K562 treated with DMSO at 1 percent for 4 hours (cell line): ENCODE data around the gene RIMKLA. TPM values are rescaled to one million over a fixed set of nuclear protein-coding genes. Genes with fewer than 3 reads are reported as not detected.

ENCODE experiments used
- total RNA-seq: library from RNA; unstranded; fragments of 300-600 nt; gene quantifications from 2 replicates; pipeline ENCODE4 v1.2.3, GENCODE V29; 2022; ENCODE audit not compliant: insufficient read depth

The RIMKLA gene, protein sequence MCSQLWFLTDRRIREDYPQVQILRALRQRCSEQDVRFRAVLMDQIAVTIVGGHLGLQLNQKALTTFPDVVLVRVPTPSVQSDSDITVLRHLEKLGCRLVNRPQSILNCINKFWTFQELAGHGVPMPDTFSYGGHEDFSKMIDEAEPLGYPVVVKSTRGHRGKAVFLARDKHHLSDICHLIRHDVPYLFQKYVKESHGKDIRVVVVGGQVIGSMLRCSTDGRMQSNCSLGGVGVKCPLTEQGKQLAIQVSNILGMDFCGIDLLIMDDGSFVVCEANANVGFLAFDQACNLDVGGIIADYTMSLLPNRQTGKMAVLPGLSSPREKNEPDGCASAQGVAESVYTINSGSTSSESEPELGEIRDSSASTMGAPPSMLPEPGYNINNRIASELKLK
- not detected in 2 replicates for total RNA-seq

DNA sequence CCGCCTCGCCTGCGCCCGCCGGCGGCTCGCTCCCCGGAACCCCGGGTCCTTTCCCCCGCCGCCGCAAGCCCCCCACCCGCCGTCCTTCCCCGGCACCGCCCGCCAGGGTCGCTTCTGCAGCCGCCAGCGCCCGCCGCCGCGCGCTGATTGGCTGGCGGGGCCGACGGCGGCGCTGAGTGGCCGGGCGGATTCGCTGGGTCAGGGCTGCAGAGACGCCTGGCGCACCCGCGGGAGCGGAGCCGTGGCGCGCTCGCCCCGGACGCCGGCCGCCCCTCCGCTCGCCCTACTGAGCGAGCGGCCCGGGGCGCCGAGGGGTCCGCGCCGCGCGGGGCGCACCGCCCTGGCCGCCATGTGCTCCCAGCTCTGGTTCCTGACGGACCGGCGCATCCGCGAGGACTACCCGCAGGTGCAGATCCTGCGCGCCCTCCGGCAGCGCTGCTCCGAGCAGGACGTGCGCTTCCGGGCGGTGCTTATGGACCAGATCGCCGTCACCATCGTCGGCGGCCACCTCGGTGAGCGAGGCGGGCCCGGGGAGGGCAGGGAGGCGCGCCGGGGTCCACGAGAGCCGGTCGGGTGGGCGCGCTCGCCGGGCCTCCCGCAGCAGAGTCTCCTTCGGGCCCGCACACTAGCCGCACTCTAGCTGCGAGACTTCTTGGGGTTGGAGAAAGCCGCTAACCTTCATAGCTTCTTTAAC lies at the start of gene RIMKLA:
RIMKLA (plus strand) TSS at position 207 of the 694 bp plus-strand sequence; CDS start at position 350, 143 bp downstream.

GRCh38 chr1:42335050-42335808 lies 45.4 kb upstream of the RIMKLA start, which contains the start of gene FOXJ3:
TSS of gene FOXJ3 (minus strand) at chr1:42335235. CDS start at chr1:42311093, 24,142 bp downstream.

GRCh38 chr1:42456010-42456753 lies 75.6 kb downstream of the RIMKLA start, which contains the start of the genes PPCS and ZMYND12:
TSS of gene PPCS (plus strand) at chr1:42456543. CDS start at chr1:42456566, 23 bp downstream.
TSS of gene ZMYND12 (minus strand) at chr1:42456022. CDS start at chr1:42455997, 25 bp downstream.

DNA sequence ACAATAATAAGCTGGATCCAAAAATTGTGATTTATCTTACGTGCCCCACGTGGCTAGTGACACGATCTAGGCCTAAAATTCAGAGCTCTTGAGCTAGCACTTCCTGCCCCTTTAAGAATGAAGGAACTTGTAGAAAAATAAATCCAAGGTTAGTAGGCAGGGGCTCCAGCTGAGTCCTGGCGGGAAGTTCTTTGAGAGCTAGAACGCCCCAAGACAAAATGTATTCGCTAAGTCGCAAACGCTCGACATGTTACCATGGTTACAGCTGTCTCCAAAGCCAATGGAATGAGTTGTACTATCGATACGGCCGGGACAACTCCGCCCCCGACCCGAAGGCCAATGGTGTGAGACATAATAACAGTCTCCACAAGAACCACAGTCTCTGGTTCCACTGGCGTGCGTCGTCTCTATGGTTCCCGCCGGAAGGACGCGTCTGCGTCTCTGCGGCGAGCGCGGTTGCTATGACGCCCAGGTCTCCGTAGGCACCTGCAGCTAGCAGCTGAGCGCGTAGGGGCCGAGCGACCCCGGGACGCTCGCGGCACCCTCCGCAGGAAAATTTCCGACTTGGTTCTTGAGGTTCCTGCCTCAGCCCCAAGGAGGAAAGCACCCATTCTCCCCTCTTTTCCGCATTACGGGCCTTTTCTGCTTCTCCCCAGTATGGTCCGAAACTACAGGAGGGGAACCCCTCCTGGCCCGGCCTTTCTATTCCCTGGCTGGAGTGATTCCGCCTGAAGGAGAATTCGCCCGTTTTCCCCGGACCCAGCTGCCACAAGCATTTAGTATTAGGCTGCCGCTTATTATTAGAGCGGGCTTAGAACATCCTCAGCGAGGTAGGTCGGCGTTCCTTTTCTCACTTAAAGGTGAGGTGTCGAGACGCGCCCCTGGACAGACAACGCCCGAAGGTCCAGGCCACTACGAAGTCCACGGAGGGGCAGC lies 82.5 kb downstream of the RIMKLA start, which contains the start of gene CCDC30:
CCDC30 (plus strand) TSS at position 459 of the 936 bp plus-strand sequence. CDS start 17,266 bp downstream, outside the sequence.

Other genes starting within 250 kb of the RIMKLA start
- not detected in 2 replicates for gene GUCA2B, start 227.4 kb upstream of the RIMKLA start, total RNA-seq
- not detected in 2 replicates for gene GUCA2A, start 216.0 kb upstream of the RIMKLA start, total RNA-seq
- 11.7 and 15.3 TPM in 2 replicates for gene FOXJ3, start 45.6 kb upstream of the RIMKLA start, total RNA-seq
- gene ZMYND12, start 75.2 kb downstream of the RIMKLA start, total RNA-seq: not detected in 2 replicates
- gene PPCS, start 75.8 kb downstream of the RIMKLA start, total RNA-seq: 27.9 and 30.2 TPM in 2 replicates
- gene CCDC30, start 82.5 kb downstream of the RIMKLA start, total RNA-seq: 0.30 and 0.39 TPM in 2 replicates